GM18861 (cell line): ENCODE measurements around the gene UGCG.
"Not testable (repeated sequence)": the region's sequence is repeated elsewhere in the genome, so short reads cannot be mapped to it uniquely, and the experiment has no call there.

Experiments
- ATAC-seq: cut with Tn5 transposase; IDR thresholded peaks from one replicate; pipeline ENCODE4 v1.9.1; 2021; ENCODE audit not compliant: unreplicated experiment

Gene UGCG

DNA sequence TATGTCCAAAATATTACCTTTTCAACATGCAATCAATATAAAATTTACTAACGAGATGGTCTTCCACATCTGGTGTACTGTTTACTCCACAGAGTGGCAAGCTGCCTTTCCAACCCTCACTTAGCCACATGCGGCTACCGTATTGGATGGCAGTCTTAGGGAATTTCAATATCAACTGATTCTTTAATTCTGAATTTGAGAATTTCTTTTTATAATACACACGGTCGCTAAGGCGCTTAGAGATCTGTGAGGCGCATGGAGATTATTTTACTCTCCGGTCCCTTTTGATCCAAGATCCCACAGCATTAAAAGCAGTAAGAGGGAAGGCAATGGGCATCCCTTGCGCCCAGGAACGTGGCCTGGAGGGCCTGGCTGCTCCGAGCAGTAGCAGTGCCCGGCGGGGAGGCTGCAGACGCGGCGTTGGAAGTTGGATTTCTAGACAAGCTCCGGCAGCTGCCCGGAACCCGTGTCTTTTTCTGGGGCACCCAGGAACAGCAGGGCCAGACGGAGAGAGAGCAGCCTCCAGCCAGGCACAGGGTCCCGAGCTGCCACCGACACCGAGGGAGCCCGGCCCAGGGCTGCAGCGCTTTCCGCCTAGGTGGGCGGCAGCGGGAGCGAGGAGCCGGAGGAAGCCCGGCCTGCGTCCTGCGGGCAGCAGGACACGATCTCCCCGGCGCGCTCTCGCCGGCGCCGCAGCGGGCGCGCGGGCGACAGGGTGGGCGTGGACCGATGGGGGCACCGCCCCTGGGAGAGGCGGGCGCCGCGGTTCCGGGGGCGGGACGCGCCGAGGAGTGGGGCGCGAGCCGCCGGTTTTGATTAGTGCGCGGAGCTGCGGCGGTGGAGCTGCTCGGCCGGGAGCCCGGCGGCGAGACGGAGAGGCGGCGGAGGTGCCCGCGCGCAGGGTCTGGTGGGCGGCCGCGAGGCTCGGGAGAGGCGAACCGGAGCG, at the start of gene UGCG:
TSS of gene UGCG (plus strand) at position 819 of the 946 bp plus-strand sequence. CDS start 402 bp downstream, outside the sequence.
- ATAC-seq: peak; percentile 78

DNA sequence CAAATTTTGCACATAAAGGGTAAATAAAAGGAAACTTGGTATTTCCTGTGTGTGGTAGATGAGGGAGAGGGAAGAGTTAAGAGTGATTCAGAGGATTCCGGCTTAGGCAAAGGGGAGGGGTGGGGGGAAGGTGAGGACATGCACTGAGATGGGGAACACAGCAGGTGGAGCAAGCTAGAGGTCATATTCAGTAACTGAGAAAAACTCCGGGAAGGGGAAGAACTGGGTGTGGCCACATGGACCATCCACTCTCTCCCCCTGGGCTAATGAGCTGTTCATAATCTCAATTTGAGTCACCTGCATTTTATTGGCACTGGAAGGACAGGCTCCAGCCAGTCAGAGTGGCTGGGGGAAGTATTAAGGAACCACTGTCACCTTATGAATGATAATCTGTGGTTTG, 45.1 kb upstream of the UGCG start:
- ATAC-seq: no peak

DNA sequence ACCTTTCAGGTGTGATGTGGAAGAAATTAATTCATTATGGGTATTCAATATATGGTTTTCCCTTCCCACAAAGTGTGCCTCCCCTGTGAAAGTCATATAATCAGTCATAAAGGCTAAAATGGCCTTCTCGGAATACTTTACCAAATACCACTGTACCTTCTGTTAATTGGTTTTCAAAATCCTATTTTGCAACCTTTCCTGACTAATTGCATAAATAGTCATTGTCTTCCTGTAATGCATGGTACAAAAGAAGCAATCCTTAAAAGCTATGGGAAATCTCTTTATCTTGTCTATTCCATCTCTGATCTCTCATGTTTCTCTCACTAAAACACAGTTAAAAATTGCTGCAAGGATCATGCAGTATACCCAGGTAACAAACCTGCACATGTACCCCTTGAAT, 44.3 kb upstream of the UGCG start:
- ATAC-seq: no peak

DNA sequence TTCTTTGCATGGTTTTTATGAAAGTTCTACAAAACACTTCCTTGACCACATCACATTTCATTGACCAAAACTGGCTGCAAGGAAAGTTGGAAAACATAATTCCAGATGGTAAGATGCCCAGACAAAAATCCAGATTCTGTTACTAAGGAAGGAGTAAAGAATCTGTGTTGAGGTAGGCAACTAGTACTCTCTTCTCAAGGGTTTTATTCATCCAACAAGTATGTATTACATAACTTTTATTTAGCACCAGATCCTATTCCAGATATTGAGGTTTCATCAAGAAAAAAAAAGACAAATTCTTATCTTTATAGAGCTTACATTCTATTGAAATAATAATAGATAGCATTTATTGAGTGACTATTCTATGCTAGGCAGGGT, 43.2 kb upstream of the UGCG start:
- ATAC-seq: no peak

DNA sequence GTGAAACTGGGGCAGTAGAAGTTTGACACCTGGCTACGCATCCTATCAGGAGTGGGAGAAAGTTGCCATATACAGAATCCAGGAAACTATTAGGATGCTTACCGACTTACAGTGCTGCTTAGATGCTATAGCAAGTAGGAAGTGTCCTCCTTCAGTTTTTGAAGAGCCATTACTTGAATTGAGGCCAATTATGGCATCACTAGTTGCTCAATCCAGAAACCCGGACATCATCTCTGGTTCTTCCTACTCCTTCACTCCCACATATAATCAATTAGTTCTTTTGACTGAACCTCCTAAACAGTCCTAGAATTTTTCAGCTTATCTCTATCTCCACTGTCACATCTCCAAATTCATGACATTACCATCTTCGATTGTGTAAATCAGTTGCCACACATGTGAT, 41.8 kb upstream of the UGCG start:
- no peak for ATAC-seq

DNA sequence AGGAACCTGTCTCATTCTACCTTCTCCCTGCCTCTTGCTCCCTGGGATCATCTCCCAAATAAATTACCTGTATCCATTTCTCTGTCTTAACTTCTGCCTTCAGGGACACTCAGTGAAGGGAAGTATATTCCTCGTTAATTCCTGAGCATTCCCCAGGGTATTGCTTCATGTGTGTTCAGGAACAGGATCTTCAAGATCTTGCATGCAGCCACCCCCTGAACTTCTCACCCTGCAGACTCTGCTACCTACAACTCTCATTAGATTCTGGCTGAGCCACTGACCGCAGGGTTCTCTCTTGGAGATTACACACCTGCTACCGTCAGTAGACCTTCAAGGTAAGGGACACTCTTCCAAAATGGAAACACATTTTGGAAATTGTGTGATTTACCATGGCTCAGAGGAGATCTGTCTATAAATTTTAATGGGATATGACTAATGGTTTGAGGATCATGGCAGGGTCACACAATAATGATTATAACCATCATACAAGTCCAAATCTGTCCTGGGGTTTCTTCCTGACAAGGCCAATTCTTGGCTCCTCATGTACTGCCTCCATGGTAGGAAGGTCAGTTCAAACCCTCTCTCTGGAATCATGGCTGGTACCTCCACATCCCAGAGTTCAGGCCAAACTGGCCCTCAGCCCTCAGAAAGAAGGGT, 38.9 kb upstream of the UGCG start:
- no peak for ATAC-seq

DNA sequence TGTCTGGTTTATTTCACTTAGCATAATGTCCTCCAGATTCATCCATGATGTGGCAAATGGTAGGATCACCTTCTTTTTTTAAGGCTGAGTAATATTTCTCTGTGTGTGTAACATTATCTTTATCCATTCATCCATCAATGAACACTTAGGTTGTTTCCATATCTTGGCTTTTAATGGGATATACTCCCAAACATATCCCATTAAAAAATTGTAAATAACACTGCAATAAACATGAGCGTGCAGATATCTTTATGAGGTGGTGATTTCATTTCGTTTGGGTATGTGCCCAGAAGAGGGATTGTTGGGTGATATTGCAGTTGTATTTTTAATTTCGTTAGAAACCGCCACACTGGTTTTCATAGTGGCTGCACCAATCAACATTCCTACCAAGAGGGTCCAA, 36.2 kb upstream of the UGCG start:
- no peak for ATAC-seq

DNA sequence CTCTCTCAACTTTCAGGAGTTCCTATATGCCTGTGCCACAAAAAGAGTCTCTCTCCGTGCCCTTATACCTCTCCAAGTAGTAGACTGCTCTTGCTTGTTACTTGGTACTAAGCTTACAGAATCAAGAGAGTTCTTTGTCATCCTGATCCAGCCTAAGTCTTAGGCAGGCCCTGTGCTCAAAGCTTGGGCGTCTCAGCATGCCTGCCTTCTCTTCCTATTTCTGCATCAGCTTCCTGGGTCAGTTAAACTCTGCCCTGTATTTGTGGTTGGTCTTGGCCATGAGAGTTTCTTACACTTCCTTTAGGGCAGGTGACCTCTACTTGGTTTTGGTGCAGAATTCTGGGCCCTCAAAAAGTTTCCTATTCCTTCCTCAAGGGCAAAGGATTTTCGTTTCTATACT, 33.0 kb upstream of the UGCG start:
- no peak for ATAC-seq

DNA sequence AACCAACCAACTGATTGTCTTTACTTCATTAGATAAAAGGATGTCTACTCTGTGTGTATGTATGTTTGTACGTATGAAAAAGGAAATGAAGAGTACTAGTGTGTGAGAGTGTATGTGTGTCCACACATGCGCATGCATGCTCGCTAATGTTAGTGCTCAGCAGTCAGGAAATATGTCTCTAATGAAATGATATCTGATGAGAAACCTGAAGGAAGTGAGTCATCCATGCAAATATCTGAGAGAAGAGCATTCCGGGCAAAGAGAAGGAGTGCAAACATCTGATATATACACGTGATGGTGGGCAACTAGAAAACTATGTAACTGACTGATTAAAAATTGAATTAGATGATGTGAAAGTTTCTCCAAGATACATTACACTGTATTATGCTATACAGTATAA, 29.6 kb upstream of the UGCG start:
- ATAC-seq: no peak

DNA sequence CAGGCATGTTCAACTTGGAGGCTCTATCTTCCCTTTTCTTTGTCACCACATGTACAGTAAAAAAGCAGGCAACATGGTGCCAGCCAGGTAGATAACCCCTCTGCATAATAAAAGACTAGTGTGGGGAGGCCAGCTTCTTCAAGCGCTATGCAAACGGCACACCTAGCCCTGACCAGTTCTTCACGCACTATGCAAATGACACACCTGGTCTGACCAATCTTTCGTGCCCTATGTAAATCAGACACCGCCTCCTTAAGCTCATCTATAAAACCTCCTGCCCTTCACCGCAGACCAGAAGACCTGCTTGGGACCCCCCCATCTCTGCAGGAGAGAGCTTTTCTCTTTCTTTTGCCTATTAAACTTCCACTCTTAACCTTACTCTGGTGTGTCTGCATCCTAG, 28.1 kb upstream of the UGCG start:
- ATAC-seq: no peak

DNA sequence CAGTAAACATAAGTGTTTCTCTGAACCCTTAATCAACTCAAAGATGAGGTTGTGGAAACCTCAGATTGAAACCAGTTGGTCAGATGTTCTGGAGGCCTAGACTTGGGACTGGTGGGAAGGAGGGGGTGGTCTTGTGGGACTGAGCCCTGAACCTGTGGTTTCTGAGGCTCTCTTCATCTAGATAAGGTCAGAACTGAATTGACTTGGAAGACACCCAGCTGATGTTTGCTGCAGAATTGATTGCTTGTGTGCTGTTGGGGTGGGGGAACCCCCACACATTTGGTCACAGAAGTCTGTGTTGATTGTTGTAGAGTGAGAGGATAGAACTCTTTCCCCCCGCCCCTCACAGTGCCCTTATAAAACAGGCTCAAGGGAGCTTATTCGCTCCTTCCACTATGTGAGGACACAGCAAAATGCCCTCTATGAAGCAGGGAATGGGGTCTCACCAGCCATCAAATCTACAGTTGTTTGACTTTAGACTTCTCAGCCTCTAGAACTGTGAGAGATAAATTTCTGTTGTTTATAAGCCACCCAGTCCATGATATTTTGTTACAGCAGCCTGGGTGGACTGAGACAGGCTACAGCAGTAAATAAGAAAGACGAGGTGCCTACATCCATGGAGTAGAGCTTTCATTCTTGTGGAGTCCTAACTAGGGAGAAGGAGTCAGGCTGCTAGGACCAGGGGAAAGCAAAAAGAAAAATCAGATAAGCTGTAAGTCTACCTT, 25.7 kb upstream of the UGCG start:
- ATAC-seq: peak; percentile 42

DNA sequence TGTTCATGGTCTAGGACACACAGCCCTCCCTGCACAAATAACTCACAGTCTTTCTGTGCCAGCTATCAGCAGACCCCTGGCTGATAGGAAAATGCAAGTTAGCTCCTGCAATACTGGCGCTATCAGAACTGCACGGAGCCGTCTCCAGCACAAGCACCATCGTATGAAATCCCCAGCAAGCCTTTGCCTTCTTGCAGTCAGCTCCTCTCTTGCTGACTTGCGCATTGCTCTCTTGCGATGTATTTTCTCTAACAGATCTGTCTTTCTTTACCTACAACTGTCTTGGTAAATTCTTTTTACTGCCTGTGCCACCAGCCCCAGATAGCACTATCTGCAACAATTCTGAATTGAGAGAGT, 25.1 kb upstream of the UGCG start:
- ATAC-seq: no peak

DNA sequence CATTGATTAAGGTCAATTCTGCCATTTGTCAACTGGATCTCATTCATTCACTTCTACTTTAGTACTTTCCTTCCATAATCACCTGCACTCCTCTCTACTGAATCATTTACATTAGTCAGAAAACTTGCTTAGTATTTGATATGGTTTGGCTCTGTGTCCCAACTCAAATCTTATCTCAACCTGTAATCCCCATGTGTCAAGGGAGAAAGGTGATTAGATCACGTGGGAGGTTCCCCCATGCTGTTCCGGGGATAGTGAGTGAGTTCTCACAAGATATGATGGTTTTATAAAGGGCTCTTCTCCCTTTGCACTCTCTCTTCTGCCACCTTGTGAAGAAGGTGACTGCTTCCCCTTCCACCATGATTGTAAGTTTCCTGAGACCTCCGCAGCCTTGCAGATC, 23.7 kb upstream of the UGCG start:
- no peak for ATAC-seq

DNA sequence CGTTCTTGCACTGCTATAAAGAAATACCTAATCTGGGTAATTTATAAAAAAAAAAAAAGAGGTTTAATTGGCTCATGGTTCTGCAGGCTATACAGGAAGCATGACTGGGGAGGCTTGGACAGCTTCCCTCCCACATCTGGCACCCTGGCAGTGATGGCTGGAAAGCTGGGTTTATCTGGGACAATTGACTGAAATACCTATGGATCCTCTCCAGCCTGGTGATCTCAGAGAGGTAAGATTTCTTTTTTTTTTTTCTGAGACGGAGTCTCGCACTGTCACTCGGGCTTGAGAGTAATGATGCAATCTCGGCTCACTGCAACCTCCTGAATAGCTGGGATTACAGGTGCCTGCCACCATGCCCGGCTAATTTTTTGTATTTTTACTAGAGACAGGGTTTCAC, 22.7 kb upstream of the UGCG start:
- no peak for ATAC-seq

DNA sequence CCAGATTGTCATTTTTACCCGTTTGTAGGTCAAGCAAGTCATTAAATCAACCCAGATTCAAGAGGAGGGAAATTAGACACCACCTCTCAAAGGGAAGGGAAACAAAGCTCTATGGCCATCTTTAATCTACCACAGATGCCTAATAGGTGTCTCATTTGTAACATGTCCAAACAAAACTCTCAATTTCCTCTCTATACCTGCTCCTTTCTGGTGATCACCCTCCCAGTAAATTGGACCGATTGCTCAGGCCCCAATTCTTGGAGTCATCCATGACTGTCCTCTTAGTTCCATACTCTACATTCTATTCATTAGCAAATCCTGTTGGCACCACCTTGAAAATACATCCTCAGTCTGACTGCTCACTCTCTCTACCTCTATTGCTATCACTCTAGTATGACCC, 22.1 kb upstream of the UGCG start:
- no peak for ATAC-seq

DNA sequence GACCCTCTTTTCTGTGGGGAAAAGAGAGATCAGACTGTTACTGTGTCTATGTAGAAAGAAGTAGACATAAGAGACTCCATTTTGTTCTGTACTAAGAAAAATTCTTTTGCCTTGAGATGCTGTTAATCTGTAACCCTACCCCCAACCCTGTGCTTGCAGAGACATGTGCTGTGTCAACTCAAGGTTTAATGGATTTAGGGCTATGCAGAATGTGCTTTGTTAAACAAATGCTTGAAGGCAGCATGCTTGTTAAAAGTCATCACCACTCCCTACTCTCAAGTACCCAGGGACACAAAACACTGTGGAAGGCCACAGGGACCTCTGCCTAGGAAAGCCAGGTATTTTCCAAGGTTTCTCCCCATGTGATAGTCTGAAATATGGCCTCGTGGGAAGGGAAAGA, 21.3 kb upstream of the UGCG start:
- not testable (repeated sequence) for ATAC-seq

DNA sequence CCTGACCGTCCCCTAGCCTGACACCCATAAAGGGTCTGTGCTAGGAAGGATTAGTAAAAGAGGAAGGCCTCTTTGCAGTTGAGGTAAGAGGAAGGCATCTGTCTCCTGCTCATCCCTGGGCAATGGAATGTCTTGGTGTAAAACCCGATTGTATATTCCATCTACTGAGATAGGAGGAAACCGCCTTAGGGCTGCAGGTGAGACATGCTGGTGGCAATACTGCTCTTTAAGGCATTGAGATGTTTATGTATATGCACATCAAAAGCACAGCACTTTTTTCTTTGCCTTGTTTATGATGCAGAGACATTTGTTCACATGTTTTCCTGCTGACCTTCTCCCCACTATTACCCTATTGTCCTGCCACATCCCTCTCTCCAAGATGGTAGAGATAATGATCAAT, 20.9 kb upstream of the UGCG start:
- ATAC-seq: not testable (repeated sequence)

DNA sequence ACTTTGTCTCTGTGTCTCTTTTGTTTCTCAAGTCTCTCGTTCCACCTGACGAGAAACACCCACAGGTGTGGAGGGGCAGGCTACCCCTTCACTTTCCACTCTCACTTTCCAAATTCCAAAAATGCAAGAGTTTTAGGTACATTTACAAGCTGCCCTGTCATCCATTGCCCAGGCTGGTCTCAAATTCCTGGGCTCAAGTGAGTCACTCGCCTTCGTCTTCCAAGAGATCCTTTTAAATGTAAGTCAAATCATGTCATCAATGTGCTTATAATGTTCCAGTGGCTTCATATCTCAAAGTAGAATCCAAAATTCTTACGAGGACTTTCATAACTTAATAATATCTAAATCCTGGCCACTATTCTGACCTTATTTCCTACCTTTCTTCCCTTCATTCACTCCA, 20.4 kb upstream of the UGCG start:
- ATAC-seq: no peak

DNA sequence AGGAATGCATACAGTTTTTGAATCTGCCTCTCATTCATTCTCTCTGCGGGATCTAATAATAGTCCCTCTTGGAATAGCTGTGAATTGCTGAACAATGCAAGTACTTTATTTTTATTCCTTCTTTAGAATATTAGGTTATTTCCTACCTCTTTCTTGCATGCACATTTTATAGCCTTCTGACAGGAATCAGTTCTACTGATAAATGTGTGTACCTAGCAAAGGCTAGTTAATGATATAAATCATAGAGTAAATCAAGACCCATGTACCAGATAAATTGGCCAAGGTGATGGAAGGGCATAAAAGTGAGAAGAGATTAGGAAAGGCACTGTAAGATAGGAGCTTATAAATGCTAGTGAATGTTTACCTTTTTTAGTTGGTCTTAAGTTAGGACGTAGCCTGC, 19.2 kb upstream of the UGCG start:
- no peak for ATAC-seq

DNA sequence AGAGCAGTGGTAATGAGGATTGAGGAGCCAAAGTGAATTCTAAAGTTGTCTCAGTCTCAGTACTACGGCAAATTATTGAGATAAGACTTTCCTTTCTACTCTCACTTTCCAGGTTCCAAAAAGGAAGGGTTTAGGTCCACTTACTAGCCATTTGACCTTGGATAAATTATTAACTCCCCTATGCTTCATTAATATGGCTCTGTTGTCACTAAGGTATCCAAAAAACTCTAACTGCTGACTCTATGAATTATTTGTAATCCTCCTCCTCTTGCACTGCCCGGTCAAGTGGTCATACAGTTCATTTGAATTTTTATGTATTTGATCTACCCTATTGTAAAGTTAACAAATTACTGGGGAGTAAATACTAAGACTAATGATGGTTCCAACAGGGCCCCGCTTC, 17.7 kb upstream of the UGCG start:
- no peak for ATAC-seq

DNA sequence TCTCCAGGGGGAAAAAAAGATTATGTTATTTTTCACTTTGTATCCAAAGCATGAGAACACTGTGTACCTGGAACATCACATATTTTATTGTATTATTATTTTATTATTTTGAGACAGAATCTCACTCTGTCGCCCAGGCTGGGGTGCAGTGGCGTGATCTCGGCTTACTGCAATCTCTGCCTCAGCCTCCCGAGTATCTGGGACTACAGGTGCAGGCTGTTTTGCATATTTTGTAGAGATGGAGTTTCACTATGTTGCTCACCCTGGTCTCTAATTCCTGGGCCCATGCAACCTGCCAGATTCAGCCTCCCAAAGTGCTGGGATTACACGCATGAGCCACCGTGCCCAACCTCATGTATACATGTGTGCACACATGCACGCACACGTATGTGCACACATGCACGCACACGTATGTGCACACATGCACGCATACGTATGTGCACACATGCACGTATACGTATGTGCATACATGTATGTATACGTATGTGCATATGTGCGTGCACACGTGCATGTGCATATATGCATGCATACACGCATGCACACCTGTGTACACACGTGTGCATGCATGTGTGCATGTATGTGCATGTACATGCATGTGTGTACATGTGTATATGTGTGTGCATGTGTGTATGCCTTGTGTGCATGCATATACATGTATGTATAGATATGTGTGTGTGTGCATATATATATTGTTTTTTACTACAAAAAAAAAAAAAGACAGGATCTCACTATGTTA, 9.5 kb upstream of the UGCG start:
- ATAC-seq: no peak
